Body of pancreas (tissue), 4 donors: Measurements from ENCODE around the gene GPR35. TPM values are rescaled to one million over a fixed set of nuclear protein-coding genes. Genes with fewer than 3 reads are reported as not detected.

Experiments used
- ATAC-seq: fragments of 150-250 bp; one replicate; pipeline ENCODE4 v1.9.1; 2016
- DNase-seq, 4 donors: peaks; one replicate each; pipeline ENCODE4 v3.0.0-alpha.2; 2019
- H3K27ac ChIP-seq, 4 donors: fragments of 200-600 bp; sonication (generic); 1 replicate in 3 of 4; 2 replicates in 1 of 4; pipeline versions ENCODE4 v1.5.1 to v1.6.1; 2016 to 2019; ENCODE audit warnings: mild to moderate bottlenecking in 1 of 4, mixed read lengths in 1 of 4, moderate library complexity in 1 of 4
- H3K27me3 ChIP-seq, 2 donors: fragments of 200-600 bp; sonication (generic); one replicate each; pipeline ENCODE4 v1.6.0; 2016; ENCODE audit warnings: mild to moderate bottlenecking in 1 of 2
- H3K36me3 ChIP-seq, 2 donors: fragments of 200-600 bp; sonication (generic); replicated peaks in 1 of 2; 2 replicates each; pipeline ENCODE4 v1.5.1; 2016; ENCODE audit warnings: low read depth in 2 of 2; ENCODE audit not compliant: insufficient read depth in 1 of 2
- H3K4me1 ChIP-seq: fragments of 200-600 bp; sonication (generic); one replicate; pipeline ENCODE4 v1.6.0; 2016
- H3K4me3 ChIP-seq, 2 donors: fragments of 200-600 bp; sonication (generic); 1 replicate in 1 of 2; 2 replicates in 1 of 2; pipeline ENCODE4 v1.5.1; 2016 to 2019
- H3K9me3 ChIP-seq, 3 donors: fragments of 200-600 bp; sonication (generic); 1 replicate in 2 of 3; 2 replicates in 1 of 3; pipeline ENCODE4 v1.5.1; 2016
- POLR2A ChIP-seq, 3 donors: fragments of 450-650 bp; IDR thresholded peaks; one replicate each; pipeline ENCODE4 v1.6.1; 2016; ENCODE audit warnings: antibody characterized with exemption in 3 of 3, mild to moderate bottlenecking in 2 of 3
- WGBS, 2 donors: methylation state at CpG; one replicate each; pipeline ENCODE4 v1.1.5; 2017; 5-methylcytosine and 5-hydroxymethylcytosine counted together
- intact Hi-C: fragments of 100-400 bp; cut with DNase I; formaldehyde crosslinking; loops from one replicate; pipeline ENCODE4 v1.15.1; 2023
- total RNA-seq, 2 donors: library from RNA; depleted of rRNA; stranded (reverse); fragments of >200 nt; gene quantifications; one replicate each; pipeline ENCODE4 v1.1.0, GENCODE V29; 2016
- TF ChIP-seq, protein P1 (sequence below), 7 experiments: fragments of 450-650 bp in 4 of 7; fragments of 200-600 bp in 3 of 7; sonication (generic) in 3 of 7; IDR thresholded peaks; one replicate each; pipeline ENCODE4 v1.5.1; 2016 to 2019; ENCODE audit warnings: antibody characterized with exemption in 7 of 7

GPR35 gene
- total RNA-seq, 2 donors from 2014 or later, result 0.33 to 3.4 TPM

- no peaks in the 10 kb centered on the region for H3K4me1 ChIP-seq
- H3K27ac ChIP-seq, result no peak overlapping the region
- H3K27me3 ChIP-seq, result peaks cover 0 to 6% of the 10 kb centered on the region in 2 donors
- H3K9me3 ChIP-seq, result no peaks in the 10 kb centered on the region
- no peaks in the 10 kb centered on the region for H3K36me3 ChIP-seq
- intact Hi-C loops, result no loop called here
- no peak overlapping the region for H3K4me3 ChIP-seq
- ATAC-seq, result no peak
- DNase-seq, result no peak
- WGBS, 2 donors, result 79 to 86% methylated on average over 9 to 10 of the region's 10 CpGs
- TF ChIP-seq, protein P1, sequence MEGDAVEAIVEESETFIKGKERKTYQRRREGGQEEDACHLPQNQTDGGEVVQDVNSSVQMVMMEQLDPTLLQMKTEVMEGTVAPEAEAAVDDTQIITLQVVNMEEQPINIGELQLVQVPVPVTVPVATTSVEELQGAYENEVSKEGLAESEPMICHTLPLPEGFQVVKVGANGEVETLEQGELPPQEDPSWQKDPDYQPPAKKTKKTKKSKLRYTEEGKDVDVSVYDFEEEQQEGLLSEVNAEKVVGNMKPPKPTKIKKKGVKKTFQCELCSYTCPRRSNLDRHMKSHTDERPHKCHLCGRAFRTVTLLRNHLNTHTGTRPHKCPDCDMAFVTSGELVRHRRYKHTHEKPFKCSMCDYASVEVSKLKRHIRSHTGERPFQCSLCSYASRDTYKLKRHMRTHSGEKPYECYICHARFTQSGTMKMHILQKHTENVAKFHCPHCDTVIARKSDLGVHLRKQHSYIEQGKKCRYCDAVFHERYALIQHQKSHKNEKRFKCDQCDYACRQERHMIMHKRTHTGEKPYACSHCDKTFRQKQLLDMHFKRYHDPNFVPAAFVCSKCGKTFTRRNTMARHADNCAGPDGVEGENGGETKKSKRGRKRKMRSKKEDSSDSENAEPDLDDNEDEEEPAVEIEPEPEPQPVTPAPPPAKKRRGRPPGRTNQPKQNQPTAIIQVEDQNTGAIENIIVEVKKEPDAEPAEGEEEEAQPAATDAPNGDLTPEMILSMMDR (IDR thresholded peaks at IDR 0.05), result no peak
- no peak for TF ChIP-seq POLR2A (IDR thresholded peaks at IDR 0.05)
These were observed 20.5 kb downstream of the GPR35 start for GRCh38 chr2:240645801-240646175.

DNA sequence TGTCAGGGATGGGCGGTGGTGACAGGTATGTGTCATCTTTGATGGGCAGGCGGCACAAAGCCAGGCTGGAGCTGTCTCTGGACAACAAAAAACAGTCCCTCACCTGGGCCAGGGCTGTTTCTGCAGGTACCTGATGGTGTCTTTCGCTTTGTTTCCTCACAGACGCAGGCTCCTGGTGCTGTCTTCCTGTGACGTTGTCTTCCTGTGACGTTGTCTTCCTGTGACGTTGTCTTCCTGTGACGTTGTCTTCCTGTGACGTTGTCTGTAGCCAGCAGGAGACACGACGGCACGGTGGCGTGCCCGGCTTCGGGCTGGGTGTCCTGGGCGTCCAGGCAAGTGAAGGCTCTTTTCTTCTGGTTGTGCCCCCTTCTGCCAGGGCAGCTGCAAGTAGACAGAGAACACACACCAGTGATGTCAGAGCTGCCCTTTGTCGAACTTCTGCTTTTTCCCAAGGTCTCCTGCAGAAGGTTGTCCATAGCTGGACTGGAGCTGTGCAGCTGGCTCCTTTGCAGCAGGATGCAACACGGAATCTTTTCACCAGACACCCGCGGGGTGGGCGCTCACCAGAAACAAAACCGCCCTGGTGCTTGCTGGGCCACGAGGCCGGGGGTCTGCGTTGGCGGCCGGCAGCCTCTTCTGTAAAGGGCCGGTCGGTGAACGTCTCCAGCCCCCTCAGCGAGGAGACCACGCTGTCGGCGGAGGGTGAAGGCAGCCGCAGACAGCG lies 21.1 kb downstream of the GPR35 start:
- ATAC-seq (no peak), DNase-seq (no peak)
- H3K36me3 ChIP-seq, result no peaks in the 10 kb centered on the region
- H3K27me3 ChIP-seq, result peaks cover 0 to 6% of the 10 kb centered on the region in 2 donors
- H3K4me1 ChIP-seq, result no peaks in the 10 kb centered on the region
- intact Hi-C loops, result no loop called here
- no peaks in the 10 kb centered on the region for H3K9me3 ChIP-seq
- no peak overlapping the region for H3K4me3 ChIP-seq
- no peak overlapping the region for H3K27ac ChIP-seq
- WGBS, 2 donors, result 67 to 70% methylated on average over 16 to 36 of the region's 36 CpGs
- TF ChIP-seq, protein P1 (IDR thresholded peaks at IDR 0.05), result no peak
- no peak for TF ChIP-seq POLR2A (IDR thresholded peaks at IDR 0.05)

DNA sequence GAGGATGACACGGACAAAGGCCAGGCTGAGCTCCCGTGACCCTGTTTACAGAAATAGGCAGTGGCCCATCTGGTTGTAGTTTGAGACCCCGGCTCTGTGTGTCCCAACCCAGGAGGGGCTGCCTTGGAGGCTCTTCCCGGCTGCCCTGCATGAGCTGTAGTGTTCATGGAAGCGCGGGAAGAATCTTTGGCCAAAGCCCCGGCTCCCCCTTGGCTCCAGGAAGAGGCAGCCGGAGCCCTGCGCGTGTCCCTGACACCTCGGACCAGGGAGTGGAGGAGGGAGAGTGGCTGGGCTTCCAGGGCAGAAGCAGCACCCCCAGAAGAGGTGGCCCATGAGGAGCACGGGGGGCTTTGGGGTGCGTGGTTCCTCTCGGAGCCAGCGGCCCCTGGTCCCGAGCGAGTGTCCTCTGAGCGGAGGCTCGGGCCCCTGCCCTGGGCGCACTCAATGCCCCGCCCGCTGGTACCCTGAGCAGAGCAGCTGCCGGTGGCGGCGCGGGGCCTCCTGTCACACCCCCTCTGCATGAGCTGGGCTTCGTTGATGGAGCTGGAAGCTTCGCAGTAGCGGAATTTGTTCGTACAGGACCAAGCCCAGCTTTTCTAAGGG lies 21.7 kb downstream of the GPR35 start:
- intact Hi-C loops, result no loop called here
- 64 to 73% methylated on average over 8 to 30 of the region's 30 CpGs for WGBS, 2 donors
- Histone ChIP-seq H3K27me3 (peaks cover 0 to 6% of the 10 kb centered on the region in 2 donors), H3K36me3 (no peaks in the 10 kb centered on the region), H3K4me3 (no peak overlapping the region), H3K4me1 (no peaks in the 10 kb centered on the region), H3K27ac (no peak overlapping the region), H3K9me3 (no peaks in the 10 kb centered on the region)
- DNase-seq (no peak), ATAC-seq (no peak)
- TF ChIP-seq, protein P1 (IDR thresholded peaks at IDR 0.05), result no peak

DNA sequence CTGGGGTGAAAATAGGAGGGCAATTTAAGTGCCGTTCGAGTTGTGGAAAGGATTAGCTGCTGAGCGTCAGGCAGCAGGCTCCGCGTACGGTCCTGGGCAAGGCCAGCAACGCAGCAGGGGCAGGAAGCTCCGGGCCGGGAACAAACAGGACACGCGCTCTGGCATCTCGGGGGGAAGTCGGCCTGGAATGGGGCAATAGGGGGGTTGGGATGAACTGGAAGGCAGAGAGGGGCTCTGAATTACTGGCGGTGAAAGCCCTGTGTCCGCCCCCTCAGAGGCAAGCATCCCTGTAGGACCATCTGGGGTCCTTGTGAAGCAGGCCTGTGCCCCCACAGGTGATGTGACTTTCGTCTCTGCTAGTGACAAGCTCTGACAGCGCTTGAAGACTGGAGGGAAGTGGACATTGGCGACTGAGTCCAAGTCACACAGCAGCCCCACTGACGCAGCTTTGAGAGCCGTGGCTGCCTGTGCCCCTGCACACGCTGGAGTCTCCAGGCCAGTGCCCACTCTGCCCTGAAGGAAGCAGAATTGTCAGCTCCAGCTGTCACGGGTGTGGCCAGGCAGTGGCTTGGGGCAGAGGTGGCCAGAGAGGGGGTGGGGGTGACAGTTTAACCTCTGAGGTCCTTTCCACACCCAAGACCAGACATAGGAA lies 22.3 kb downstream of the GPR35 start:
- H3K4me3 ChIP-seq, result no peak overlapping the region
- peaks cover 0 to 6% of the 10 kb centered on the region in 2 donors for H3K27me3 ChIP-seq
- intact Hi-C loops, result no loop called here
- TF ChIP-seq POLR2A (IDR thresholded peaks at IDR 0.05), result no peak
- TF ChIP-seq, protein P1 (IDR thresholded peaks at IDR 0.05), result no peak
- no peaks in the 10 kb centered on the region for H3K9me3 ChIP-seq
- H3K27ac ChIP-seq, result no peak overlapping the region
- H3K4me1 ChIP-seq, result no peaks in the 10 kb centered on the region
- WGBS, 2 donors, result 72 to 78% methylated on average over 18 to 22 of the region's 22 CpGs
- ATAC-seq (no peak), DNase-seq (no peak)
- no peaks in the 10 kb centered on the region for H3K36me3 ChIP-seq
